DMS53 treated with DMSO at 0.1 percent for 48 hours (cell line): Measurements from ENCODE around the gene STK32C.
"Not testable (repeated sequence)": the region's sequence is repeated elsewhere in the genome, so short reads cannot be mapped to it uniquely, and the experiment has no call there.

Experiments used
- DNase-seq: peaks from one replicate; lab custom pipeline; 2025; ENCODE audit not compliant: unreplicated experiment; lab: John Stamatoyannopoulos, UW

The STK32C gene

DNA sequence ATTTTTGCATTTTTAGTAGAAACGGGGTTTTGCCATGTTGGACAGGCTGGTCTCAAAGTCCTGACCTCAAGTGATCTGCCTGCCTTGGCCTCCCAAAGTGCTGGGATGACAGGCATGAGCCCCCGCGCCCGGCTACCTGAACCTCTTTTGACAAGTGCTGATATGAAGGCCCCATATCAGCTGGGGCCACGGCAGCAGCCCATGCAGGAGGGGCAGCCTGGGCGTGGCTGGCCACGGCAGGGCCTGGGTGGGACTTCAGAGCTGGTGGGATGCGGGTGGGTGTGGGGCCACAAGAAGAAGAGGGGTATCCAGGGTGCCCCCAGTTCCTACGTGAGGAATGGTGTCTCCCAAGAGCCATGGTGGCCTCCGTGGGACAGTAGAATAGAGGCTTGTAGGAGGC is 31.1 kb upstream of the STK32C start:
- DNase-seq = no peak

GRCh38 chr10:132337854-132338253 is 30.1 kb upstream of the STK32C start:
- DNase-seq = not testable (repeated sequence)

- DNase-seq = peak; percentile 20
These were observed 29.2 kb upstream of the STK32C start for GRCh38 chr10:132336919-132337407.

DNA sequence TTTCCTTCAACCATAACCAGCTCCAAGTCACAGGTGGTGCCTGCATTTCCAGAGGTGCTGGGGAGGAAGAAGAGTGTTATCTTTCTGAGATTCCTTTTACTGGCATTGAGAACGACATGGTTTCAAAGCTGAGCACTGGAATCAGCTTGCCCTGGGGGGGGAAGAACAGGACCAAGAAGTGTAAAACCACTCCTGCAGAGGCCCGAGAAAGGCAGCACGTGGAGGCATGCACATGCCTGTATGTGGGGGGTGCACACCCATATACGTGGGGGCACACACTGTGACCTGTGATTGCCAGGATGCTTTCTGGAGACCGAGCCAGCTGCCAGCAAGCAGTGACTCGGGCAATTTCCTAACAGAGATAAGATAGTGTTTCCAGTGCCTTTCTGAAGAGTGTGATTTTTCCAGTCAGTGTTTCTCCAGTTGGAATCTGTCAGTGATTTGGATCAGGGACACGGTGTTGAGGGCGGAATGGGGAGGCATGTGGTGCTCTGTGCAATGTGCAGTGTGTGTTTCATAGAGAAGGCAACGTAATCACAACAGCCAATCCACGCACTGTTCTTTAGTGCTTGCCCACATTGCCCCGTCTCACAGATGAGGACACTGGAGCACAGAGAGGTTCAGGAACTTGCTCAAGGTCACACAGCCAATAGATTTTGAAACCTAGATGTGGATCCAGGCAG is 28.5 kb upstream of the STK32C start:
- no peak for DNase-seq

GRCh38 chr10:132335189-132336063 is 27.7 kb upstream of the STK32C start:
- no peak for DNase-seq

- DNase-seq = no peak
These were observed 27.0 kb upstream of the STK32C start for GRCh38 chr10:132334631-132335188.

DNA sequence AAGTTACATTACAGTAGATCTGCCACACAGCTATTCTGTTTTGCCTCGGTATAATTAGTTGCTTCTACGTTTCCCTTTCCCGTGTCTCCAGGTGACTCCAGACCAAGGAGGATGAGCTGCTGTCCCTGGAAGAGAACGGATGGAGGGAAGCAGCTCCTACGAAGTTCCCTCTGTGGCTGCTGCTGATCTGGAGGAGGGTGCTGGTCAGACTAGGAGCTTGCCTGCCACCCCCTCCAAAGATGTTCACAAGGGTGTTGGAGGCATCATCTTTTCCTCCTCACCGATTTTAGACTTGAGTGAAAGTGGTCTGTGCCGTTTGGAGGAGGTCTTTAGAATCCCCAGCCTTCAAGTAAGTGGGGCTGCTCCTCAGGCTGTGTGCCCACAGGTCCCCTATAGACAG is 25.6 kb upstream of the STK32C start:
- DNase-seq = no peak

DNA sequence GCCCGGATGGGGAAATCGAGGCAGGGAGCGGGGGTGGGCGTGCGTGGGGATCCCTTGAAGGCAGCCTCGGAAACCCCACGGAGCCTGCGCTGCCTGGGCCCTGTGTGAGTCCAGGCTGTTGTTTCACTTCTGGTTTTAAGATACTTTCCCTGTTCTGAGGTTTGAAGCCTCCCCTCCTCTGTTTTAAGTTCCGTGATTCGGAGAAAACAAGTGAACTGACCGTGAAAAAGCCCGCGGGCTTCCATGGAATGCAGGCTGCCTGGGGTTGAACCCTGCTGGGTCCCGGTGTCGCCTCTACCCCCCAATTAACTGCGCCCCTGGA is 24.6 kb upstream of the STK32C start:
- no peak for DNase-seq

GRCh38 chr10:132331601-132332432 is 24.1 kb upstream of the STK32C start, which contains the start of gene LRRC27:
Gene LRRC27, plus strand, starts transcription at chr10:132332193. Its CDS starts 1,332 bp downstream, at chr10:132333525.
- DNase-seq = peak; percentile 89

DNA sequence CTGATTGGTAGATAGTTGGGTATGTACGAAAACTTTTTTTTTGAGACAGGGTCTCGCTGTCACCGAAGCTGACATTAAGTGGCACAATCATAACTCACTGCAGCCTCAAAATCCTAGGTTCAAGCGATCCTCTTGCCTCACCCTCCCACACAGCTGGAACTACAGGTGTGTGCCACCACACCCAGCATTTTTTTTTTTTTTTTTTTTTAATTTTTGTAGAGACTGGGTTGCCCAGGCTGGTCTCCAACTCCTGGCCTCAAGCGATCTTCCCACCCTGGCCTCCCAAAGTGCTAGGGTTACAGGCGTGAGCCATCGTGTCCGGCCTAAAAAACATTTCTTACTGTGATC is 22.7 kb upstream of the STK32C start:
- no peak for DNase-seq

DNA sequence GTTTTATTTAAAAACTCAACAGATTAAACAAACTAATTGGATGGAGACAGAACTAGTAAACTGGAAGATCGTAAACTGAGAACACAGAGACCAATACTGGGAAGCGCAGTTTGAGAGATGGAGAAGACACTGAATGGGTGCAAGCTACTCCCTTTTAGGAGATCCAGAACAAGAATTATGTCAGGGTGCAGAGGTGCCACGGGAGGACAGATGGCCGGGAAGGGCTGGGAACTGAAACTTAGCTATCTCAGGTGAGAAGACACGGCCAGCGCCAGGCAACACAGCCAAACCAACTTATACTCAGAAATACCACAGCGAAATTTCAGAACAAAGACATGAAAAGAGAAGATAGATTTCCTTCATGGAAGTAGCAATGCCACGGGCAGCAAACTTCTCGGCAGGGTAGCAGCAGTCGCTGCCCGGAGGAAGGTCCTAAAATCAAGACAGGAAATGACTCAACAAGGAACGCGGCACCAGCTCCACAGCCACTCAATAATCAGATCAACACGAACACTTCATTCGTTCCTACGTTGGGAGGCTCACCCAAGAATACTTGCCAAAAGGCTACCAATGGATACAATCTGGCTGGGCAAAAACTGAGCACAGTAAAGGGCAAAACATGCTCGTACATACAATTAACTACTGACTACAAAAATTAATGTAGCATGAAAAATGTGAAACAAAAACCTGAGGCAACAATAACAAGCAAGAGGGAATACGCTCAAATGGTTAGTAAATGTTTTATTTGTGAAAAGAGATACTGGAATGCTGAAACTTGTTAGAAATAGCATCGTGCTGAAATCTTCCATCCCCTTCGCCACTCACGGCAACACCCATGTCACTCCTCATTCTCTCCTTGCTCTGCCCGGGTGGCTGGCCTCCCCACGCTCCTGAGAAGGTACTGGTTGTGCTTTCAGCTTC is 22.1 kb upstream of the STK32C start:
- DNase-seq = no peak

- DNase-seq = no peak
These were observed 21.0 kb upstream of the STK32C start for GRCh38 chr10:132328738-132329137.

DNA sequence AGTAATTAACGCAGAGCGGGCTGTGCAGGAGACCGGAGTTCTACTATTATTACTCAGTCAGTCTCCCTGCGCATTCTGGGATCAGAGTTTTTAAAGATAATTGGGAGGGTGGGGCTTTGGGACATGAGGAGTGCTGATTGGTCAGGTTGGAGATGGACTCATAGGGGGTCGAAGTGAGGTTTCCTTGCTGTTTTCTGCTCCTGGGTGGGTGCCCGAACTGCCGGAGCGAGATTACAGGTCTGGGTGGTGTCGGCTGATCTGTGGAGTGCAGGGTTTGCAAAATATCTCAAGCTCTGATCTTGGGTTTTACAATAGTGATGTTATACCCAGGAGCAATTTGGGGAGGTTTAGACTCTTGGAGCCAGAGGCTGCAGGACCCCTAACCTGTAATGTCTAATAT is 20.4 kb upstream of the STK32C start:
- no peak for DNase-seq

- DNase-seq = no peak
These were observed 19.2 kb upstream of the STK32C start for GRCh38 chr10:132326925-132327324.

GRCh38 chr10:132326344-132326889 is 18.7 kb upstream of the STK32C start:
- DNase-seq = no peak

- no peak for DNase-seq
These were observed 16.4 kb upstream of the STK32C start for GRCh38 chr10:132324186-132324585.

- DNase-seq = no peak
These were observed 14.9 kb upstream of the STK32C start for GRCh38 chr10:132322586-132323048.

DNA sequence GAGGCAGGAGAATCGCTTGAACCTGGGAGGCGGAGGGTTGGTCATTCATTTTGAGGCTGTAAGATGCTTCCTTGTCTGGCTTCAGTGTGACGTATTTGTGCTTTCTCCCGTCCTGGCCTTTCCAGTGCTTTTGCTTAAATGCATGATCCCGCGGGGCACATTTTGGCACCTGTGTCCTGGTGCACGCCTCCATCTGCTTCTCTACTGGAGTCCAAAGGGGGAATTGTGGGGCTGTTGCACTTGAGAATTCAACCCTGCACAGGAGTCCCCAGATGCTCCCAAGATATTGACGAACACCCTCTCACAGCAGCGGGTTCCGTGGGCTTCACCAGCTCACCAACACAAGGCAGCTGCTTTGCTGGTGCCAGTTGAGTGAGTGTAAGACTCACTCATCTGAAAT is 14.0 kb upstream of the STK32C start:
- no peak for DNase-seq

GRCh38 chr10:132320654-132321469 is 13.1 kb upstream of the STK32C start:
- no peak for DNase-seq
